ENCODE results near the gene KCNJ9.

The KCNJ9 gene

GRCh38 chr1:160098852-160099561 is 17.7 kb downstream of the KCNJ9 start:
- Histone ChIP-seq H3K9me3 (ENCODE audit: low read length) (no peaks in the 10 kb centered on the region), H3K27ac (ENCODE audit: low read depth, low read length) (peak overlapping the region; percentile 94), H3K36me3 (ENCODE audit: insufficient read depth, low read length) (peaks cover 2% of the 10 kb centered on the region), H3K4me3 (ENCODE audit: low read depth in 1 of 2, low read length in 2 of 2) (peak overlapping the region; percentile 38 to 68), H3K9ac (ENCODE audit: low read length) (peak overlapping the region; percentile 84), H3K27me3 (ENCODE audit: control insufficient read depth in 1 of 2, insufficient read depth in 2 of 2, low read length in 2 of 2) (no peaks in the 10 kb centered on the region), H3K4me1 (ENCODE audit: insufficient read depth, low read length) (peaks cover 62% of the 10 kb centered on the region)

- Histone ChIP-seq H3K4me1 (ENCODE audit: insufficient read depth, low read length) (peaks cover 70% of the 10 kb centered on the region), H3K4me3 (ENCODE audit: low read depth in 1 of 2, low read length in 2 of 2) (no peak overlapping the region), H3K9ac (ENCODE audit: low read length) (peak overlapping the region; percentile 84), H3K9me3 (ENCODE audit: low read length) (no peaks in the 10 kb centered on the region), H3K36me3 (ENCODE audit: insufficient read depth, low read length) (no peaks in the 10 kb centered on the region), H3K27me3 (ENCODE audit: control insufficient read depth in 1 of 2, insufficient read depth in 2 of 2, low read length in 2 of 2) (no peaks in the 10 kb centered on the region), H3K27ac (ENCODE audit: low read depth, low read length) (peak overlapping the region; percentile 94)
Observed at GRCh38 chr1:160099716-160100375, 18.5 kb downstream of the KCNJ9 start.

- H3K9me3 ChIP-seq (ENCODE audit: low read length): no peaks in the 10 kb centered on the region
- peak overlapping the region; percentile 57 for H3K9ac ChIP-seq (ENCODE audit: low read length)
- H3K27me3 ChIP-seq (ENCODE audit: control insufficient read depth in 1 of 2, insufficient read depth in 2 of 2, low read length in 2 of 2): no peaks in the 10 kb centered on the region
- H3K4me3 ChIP-seq (ENCODE audit: low read depth in 1 of 2, low read length in 2 of 2): peak overlapping the region in 1 of 2 donors; percentile 5
- H3K27ac ChIP-seq (ENCODE audit: low read depth, low read length): peak overlapping the region; percentile 87
- H3K4me1 ChIP-seq (ENCODE audit: insufficient read depth, low read length): peaks cover 70% of the 10 kb centered on the region
- no peaks in the 10 kb centered on the region for H3K36me3 ChIP-seq (ENCODE audit: insufficient read depth, low read length)
Observed at GRCh38 chr1:160101037-160101716, 19.8 kb downstream of the KCNJ9 start.

GRCh38 chr1:160101717-160102522 is 20.6 kb downstream of the KCNJ9 start:
- peak overlapping the region; percentile 87 for H3K27ac ChIP-seq (ENCODE audit: low read depth, low read length)
- H3K9me3 ChIP-seq (ENCODE audit: low read length): no peaks in the 10 kb centered on the region
- no peaks in the 10 kb centered on the region for H3K27me3 ChIP-seq (ENCODE audit: control insufficient read depth in 1 of 2, insufficient read depth in 2 of 2, low read length in 2 of 2)
- H3K4me1 ChIP-seq (ENCODE audit: insufficient read depth, low read length): peaks cover 63% of the 10 kb centered on the region
- H3K4me3 ChIP-seq (ENCODE audit: low read depth in 1 of 2, low read length in 2 of 2): peak overlapping the region in 1 of 2 donors; percentile 5
- peak overlapping the region; percentile 57 for H3K9ac ChIP-seq (ENCODE audit: low read length)
- H3K36me3 ChIP-seq (ENCODE audit: insufficient read depth, low read length): no peaks in the 10 kb centered on the region

GRCh38 chr1:160103658-160104408 is 22.5 kb downstream of the KCNJ9 start:
- H3K9me3 ChIP-seq (ENCODE audit: low read length): no peaks in the 10 kb centered on the region
- H3K4me1 ChIP-seq (ENCODE audit: insufficient read depth, low read length): peaks cover 53% of the 10 kb centered on the region
- no peaks in the 10 kb centered on the region for H3K27me3 ChIP-seq (ENCODE audit: control insufficient read depth in 1 of 2, insufficient read depth in 2 of 2, low read length in 2 of 2)
- H3K36me3 ChIP-seq (ENCODE audit: insufficient read depth, low read length): no peaks in the 10 kb centered on the region
- H3K4me3 ChIP-seq (ENCODE audit: low read depth in 1 of 2, low read length in 2 of 2): no peak overlapping the region
- no peak overlapping the region for H3K9ac ChIP-seq (ENCODE audit: low read length)
- H3K27ac ChIP-seq (ENCODE audit: low read depth, low read length): peak overlapping the region; percentile 12

GRCh38 chr1:160104486-160104885 is 23.1 kb downstream of the KCNJ9 start:
- Histone ChIP-seq H3K9me3 (ENCODE audit: low read length) (no peaks in the 10 kb centered on the region), H3K4me1 (ENCODE audit: insufficient read depth, low read length) (peaks cover 48% of the 10 kb centered on the region), H3K36me3 (ENCODE audit: insufficient read depth, low read length) (no peaks in the 10 kb centered on the region), H3K9ac (ENCODE audit: low read length) (peak overlapping the region; percentile 32), H3K27me3 (ENCODE audit: control insufficient read depth in 1 of 2, insufficient read depth in 2 of 2, low read length in 2 of 2) (no peaks in the 10 kb centered on the region), H3K4me3 (ENCODE audit: low read depth in 1 of 2, low read length in 2 of 2) (no peak overlapping the region), H3K27ac (ENCODE audit: low read depth, low read length) (peak overlapping the region; percentile 12)

GRCh38 chr1:160105155-160105554 is 23.8 kb downstream of the KCNJ9 start:
- H3K27me3 ChIP-seq (ENCODE audit: control insufficient read depth in 1 of 2, insufficient read depth in 2 of 2, low read length in 2 of 2): no peaks in the 10 kb centered on the region
- no peak overlapping the region for H3K27ac ChIP-seq (ENCODE audit: low read depth, low read length)
- H3K4me1 ChIP-seq (ENCODE audit: insufficient read depth, low read length): peaks cover 45% of the 10 kb centered on the region
- H3K9me3 ChIP-seq (ENCODE audit: low read length): no peaks in the 10 kb centered on the region
- H3K4me3 ChIP-seq (ENCODE audit: low read depth in 1 of 2, low read length in 2 of 2): no peak overlapping the region
- no peaks in the 10 kb centered on the region for H3K36me3 ChIP-seq (ENCODE audit: insufficient read depth, low read length)
- H3K9ac ChIP-seq (ENCODE audit: low read length): no peak overlapping the region

GRCh38 chr1:160107512-160107911 is 26.2 kb downstream of the KCNJ9 start:
- no peak overlapping the region for H3K27ac ChIP-seq (ENCODE audit: low read depth, low read length)
- H3K4me3 ChIP-seq (ENCODE audit: low read depth in 1 of 2, low read length in 2 of 2): no peak overlapping the region
- no peaks in the 10 kb centered on the region for H3K27me3 ChIP-seq (ENCODE audit: control insufficient read depth in 1 of 2, insufficient read depth in 2 of 2, low read length in 2 of 2)
- no peaks in the 10 kb centered on the region for H3K9me3 ChIP-seq (ENCODE audit: low read length)
- H3K36me3 ChIP-seq (ENCODE audit: insufficient read depth, low read length): no peaks in the 10 kb centered on the region
- peaks cover 26% of the 10 kb centered on the region for H3K4me1 ChIP-seq (ENCODE audit: insufficient read depth, low read length)
- H3K9ac ChIP-seq (ENCODE audit: low read length): no peak overlapping the region

- no peak overlapping the region for H3K27ac ChIP-seq (ENCODE audit: low read depth, low read length)
- H3K9me3 ChIP-seq (ENCODE audit: low read length): no peaks in the 10 kb centered on the region
- peaks cover 18% of the 10 kb centered on the region for H3K4me1 ChIP-seq (ENCODE audit: insufficient read depth, low read length)
- no peaks in the 10 kb centered on the region for H3K27me3 ChIP-seq (ENCODE audit: control insufficient read depth in 1 of 2, insufficient read depth in 2 of 2, low read length in 2 of 2)
- H3K36me3 ChIP-seq (ENCODE audit: insufficient read depth, low read length): no peaks in the 10 kb centered on the region
- no peak overlapping the region for H3K4me3 ChIP-seq (ENCODE audit: low read depth in 1 of 2, low read length in 2 of 2)
- H3K9ac ChIP-seq (ENCODE audit: low read length): no peak overlapping the region
Observed at GRCh38 chr1:160108888-160109662, 27.7 kb downstream of the KCNJ9 start.

- Histone ChIP-seq H3K27me3 (ENCODE audit: control insufficient read depth in 1 of 2, insufficient read depth in 2 of 2, low read length in 2 of 2) (no peaks in the 10 kb centered on the region), H3K4me3 (ENCODE audit: low read depth in 1 of 2, low read length in 2 of 2) (no peak overlapping the region), H3K9ac (ENCODE audit: low read length) (no peak overlapping the region), H3K36me3 (ENCODE audit: insufficient read depth, low read length) (no peaks in the 10 kb centered on the region), H3K9me3 (ENCODE audit: low read length) (no peaks in the 10 kb centered on the region), H3K27ac (ENCODE audit: low read depth, low read length) (no peak overlapping the region), H3K4me1 (ENCODE audit: insufficient read depth, low read length) (peaks cover 18% of the 10 kb centered on the region)
Observed at GRCh38 chr1:160109686-160110085, 28.3 kb downstream of the KCNJ9 start.
